Measurements from ENCODE around the gene ABCC8. TPM values are rescaled to one million over a fixed set of nuclear protein-coding genes. Genes with fewer than 3 reads are reported as not detected.
A peak's percentile ranks its signal among the peaks of the same experiment; 100 is the strongest.

The ABCC8 gene
- total RNA-seq, 6 experiments from 2014 or later: not detected

DNA sequence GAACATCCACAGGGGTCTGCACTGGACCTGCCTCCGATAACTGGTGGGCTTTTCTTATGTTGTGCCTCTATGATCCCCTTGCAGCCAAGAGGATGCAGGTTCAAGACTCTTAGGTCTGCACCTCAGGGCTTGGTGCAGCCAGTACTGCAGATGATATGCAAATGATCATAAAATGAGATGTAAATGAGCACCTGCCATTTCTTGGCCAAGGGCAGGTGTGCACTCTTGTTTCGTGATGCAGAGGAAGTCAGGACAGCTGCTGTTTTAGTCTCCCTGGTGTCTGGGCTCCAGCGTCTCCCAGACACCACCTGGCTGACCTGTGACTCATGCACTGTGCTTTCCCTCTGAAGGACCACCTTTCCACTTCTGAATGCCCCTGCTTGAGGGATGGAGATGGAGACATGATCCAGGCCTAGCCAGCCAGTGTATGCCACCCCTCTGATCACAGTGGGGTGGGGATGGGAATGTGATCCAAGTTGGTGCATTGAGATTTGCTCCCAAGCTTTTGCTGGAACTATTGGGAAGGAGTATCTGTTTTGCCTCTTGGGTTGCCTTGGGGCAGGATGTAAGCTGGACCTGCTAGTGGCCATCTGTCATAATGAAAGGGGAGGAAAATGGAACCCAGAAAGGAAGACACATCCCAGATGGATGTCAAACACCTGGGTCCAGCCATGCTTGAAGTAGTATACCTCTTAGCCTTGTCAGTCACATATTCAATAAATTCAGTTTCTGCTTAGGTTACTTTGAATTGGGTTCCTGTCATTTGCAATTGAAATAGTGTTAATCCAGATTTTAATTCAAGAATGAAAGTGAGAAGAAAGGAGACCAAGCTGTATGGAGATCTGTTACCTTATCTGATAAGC is 84.9 kb downstream of the ABCC8 start:
- Mint-ChIP-seq H3K4me1 (ENCODE audit: low read depth) (no peaks in the 10 kb centered on the region), H3K27me3 (ENCODE audit: insufficient read depth) (peaks cover 16% of the 10 kb centered on the region), H3K9me3 (no peaks in the 10 kb centered on the region), H3K4me3 (no peak overlapping the region), H3K27ac (no peak overlapping the region), H3K36me3 (ENCODE audit: low read depth) (no peaks in the 10 kb centered on the region)
- TF ChIP-seq, protein P1, sequence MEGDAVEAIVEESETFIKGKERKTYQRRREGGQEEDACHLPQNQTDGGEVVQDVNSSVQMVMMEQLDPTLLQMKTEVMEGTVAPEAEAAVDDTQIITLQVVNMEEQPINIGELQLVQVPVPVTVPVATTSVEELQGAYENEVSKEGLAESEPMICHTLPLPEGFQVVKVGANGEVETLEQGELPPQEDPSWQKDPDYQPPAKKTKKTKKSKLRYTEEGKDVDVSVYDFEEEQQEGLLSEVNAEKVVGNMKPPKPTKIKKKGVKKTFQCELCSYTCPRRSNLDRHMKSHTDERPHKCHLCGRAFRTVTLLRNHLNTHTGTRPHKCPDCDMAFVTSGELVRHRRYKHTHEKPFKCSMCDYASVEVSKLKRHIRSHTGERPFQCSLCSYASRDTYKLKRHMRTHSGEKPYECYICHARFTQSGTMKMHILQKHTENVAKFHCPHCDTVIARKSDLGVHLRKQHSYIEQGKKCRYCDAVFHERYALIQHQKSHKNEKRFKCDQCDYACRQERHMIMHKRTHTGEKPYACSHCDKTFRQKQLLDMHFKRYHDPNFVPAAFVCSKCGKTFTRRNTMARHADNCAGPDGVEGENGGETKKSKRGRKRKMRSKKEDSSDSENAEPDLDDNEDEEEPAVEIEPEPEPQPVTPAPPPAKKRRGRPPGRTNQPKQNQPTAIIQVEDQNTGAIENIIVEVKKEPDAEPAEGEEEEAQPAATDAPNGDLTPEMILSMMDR (IDR thresholded peaks at IDR 0.05): no peak
- DNase-seq: no peak

DNA sequence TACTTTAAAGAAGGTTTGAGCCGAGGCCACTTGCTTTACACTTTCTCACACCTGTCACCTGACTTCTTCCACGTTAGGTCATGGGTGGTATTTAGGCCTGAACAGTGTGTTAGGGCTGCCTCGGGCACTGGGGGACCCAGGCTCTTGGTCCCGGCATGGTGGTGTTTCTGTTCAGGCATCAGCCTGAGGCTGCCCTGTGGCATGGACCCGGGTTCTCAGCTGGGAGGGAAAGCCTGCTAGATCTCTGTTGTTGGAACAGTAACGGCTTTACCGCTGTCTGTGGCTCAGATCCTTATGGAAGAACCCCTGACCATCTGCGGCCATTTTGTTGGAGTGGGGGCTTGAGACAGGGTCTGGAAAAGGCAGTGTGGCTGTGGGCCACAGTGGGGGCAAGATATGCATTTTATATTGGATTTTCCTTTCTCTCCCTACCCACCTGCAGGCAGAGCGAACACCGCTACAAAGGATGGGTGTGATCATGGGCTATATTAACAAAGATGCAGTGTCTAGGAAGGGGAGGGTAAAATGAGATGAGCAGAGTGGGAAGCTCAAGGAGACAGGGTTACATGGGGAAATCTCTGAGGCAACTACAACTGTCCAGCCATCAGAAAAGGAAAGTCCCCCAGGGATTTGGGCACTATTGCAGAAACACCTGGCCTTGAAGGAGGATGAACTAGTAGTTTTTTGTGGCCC is 86.5 kb downstream of the ABCC8 start:
- no peak for DNase-seq
- TF ChIP-seq, protein P1 (IDR thresholded peaks at IDR 0.05): no peak
- Mint-ChIP-seq H3K4me3 (no peak overlapping the region), H3K27ac (no peak overlapping the region), H3K4me1 (ENCODE audit: low read depth) (no peaks in the 10 kb centered on the region), H3K36me3 (ENCODE audit: low read depth) (no peaks in the 10 kb centered on the region), H3K9me3 (no peaks in the 10 kb centered on the region), H3K27me3 (ENCODE audit: insufficient read depth) (peaks cover 15% of the 10 kb centered on the region)

DNA sequence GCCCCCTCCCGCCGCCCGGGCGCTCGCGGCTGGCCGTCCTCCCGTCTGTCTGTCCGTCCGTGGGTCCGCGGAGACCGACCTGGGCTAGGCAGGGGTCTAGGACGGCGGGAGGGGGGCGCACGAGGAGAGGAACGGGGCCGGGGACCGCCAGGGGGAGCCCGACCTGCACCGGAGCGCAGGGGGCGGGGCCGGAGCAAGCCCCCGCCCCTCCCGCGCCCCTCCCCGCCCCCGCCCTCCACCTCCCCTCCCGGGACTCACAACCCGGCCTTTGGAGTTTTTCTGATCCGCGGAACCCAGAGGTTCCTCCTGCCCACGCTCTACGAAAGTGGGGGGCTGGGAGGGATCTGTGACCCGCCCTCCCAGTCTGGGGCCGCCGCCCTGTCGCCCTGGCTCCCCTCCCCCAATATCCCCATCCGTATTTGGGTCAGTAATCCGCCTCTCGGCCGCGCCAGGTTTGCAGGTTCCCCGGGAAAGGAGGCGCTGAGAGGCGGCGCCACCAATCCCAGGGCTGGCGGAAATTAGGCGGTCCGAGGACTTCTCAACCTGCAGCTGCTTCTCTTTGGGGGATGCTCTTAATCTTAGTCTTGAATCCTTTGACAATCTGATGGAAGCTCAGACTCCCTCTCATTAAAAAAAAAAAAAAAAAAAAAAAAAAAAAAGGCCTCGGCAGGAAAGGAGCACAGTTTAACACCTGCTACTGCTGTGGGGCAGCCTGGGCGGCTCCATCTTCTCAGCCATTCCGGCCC is 87.3 kb downstream of the ABCC8 start:
- no peaks in the 10 kb centered on the region for H3K9me3 Mint-ChIP-seq
- TF ChIP-seq, protein P1 (IDR thresholded peaks at IDR 0.05): peak; percentile 82
- H3K4me1 Mint-ChIP-seq (ENCODE audit: low read depth): 0 out of 2 replicates have a peak, but pooled peaks cover 3% of the 10 kb centered on the region
- H3K27ac Mint-ChIP-seq: no peak overlapping the region
- H3K4me3 Mint-ChIP-seq: peak overlapping the region; percentile 60; the same call in 1 of the 2 replicates
- peaks cover 15% of the 10 kb centered on the region for H3K27me3 Mint-ChIP-seq (ENCODE audit: insufficient read depth)
- DNase-seq: no peak
- H3K36me3 Mint-ChIP-seq (ENCODE audit: low read depth): no peaks in the 10 kb centered on the region

DNA sequence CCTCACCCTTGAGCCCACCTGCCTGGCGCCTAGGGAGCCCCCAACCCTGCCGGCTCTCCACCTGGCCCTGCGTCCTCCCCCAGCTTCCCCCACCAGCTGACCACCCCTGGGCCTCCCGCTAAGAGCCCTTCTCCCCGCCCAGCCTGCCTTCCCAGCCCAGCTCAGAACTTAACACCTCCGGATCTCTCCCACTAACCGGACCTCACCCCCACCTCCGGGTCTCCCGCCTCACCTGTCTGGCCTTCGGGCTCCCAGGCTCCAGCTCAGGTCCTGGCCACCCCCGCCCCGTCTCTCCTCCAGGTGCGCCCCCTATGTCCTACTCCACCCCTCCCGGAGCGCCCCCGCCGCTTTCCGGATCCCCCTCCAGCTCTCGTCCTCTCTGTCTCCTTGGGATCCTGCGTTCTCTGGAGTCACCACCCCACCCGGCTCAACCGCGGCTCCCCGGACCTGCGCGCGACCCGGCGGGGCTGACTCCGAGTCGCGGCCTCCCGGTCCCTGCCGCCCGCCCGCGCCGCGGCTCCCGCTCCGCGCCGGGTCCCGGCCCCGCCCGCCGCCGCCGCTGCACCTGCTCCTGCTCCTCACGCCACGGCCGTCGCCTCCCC is 87.9 kb downstream of the ABCC8 start, which contains the start of gene KCNJ11:
TSS of gene KCNJ11 (minus strand) at position 51 of the 602 bp plus-strand sequence. CDS start 568 bp downstream, outside the sequence.
- DNase-seq: no peak
- peaks cover 8% of the 10 kb centered on the region for H3K4me1 Mint-ChIP-seq (ENCODE audit: low read depth)
- peaks cover 12% of the 10 kb centered on the region for H3K27me3 Mint-ChIP-seq (ENCODE audit: insufficient read depth)
- no peaks in the 10 kb centered on the region for H3K9me3 Mint-ChIP-seq
- TF ChIP-seq, protein P1 (IDR thresholded peaks at IDR 0.05): no peak
- no peaks in the 10 kb centered on the region for H3K36me3 Mint-ChIP-seq (ENCODE audit: low read depth)
- peak within 1 kb of the TSS; percentile 60; the same call in 1 of the 2 replicates for H3K4me3 Mint-ChIP-seq
- H3K27ac Mint-ChIP-seq: no peak within 1 kb of the TSS

DNA sequence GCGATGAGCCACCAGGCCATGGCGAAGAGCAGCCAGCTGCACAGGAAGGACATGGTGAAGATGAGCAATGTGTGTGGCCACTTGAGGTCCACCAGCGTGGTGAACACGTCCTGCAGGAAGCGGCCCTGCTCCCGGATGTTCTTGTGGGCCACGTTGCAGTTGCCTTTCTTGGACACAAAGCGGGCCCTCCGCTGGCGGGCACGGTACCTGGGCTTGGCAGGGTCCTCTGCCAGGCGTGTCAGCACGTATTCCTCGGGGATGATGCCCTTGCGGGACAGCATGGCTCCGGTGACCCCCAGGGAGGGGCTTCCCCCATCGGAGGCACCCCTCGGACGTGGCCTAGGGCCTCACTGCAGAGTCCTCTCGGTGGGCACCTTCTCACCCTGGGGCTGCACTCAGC is 88.8 kb downstream of the ABCC8 start:
- H3K9me3 Mint-ChIP-seq: no peaks in the 10 kb centered on the region
- H3K4me3 Mint-ChIP-seq: no peak overlapping the region; the same call in 1 of the 2 replicates
- peaks cover 12% of the 10 kb centered on the region for H3K27me3 Mint-ChIP-seq (ENCODE audit: insufficient read depth)
- H3K36me3 Mint-ChIP-seq (ENCODE audit: low read depth): no peaks in the 10 kb centered on the region
- H3K27ac Mint-ChIP-seq: no peak overlapping the region
- H3K4me1 Mint-ChIP-seq (ENCODE audit: low read depth): peaks cover 17% of the 10 kb centered on the region
- DNase-seq: no peak
- TF ChIP-seq, protein P1 (IDR thresholded peaks at IDR 0.05): no peak

All from HFFc6 (cell line).